Measurements from ENCODE around the gene ILKAP. TPM values are rescaled to one million over a fixed set of nuclear protein-coding genes. Genes with fewer than 3 reads are reported as not detected.
A peak's percentile ranks its signal among the peaks of the same experiment; 100 is the strongest.

Gene ILKAP
- total RNA-seq, 2 experiments from 2014 or later = 46.7 to 50.2 TPM

GRCh38 chr2:238159071-238159539 lies 44.4 kb downstream of the ILKAP start:
- intact Hi-C loops (cut with micrococcal nuclease) = loop anchor here (2.0 kb wide), 1 partner anchor 104 kb away; no protein-coding TSS in a partner anchor
- peaks cover 6% of the 10 kb centered on the region for H3K4me1 Mint-ChIP-seq (ENCODE audit: low read depth)
- CTCF ChIA-PET = interaction anchor here (0.7 to 0.8 kb wide), 2 partner anchors 9 to 99 kb away, joined by 3 to 4 read pairs; no protein-coding TSS in a partner anchor

GRCh38 chr2:238158509-238159070 lies 44.9 kb downstream of the ILKAP start, which contains the start of gene ERFE:
Gene ERFE, plus strand, starts transcription at chr2:238158970. Its CDS starts 38 bp downstream, at chr2:238159008.
- DNase-seq = peak; percentile 67
- ChIA-PET POLR2A (no interaction called here), CTCF (interaction anchor here (0.7 to 0.8 kb wide), 2 partner anchors 9 to 99 kb away, joined by 3 to 4 read pairs; no protein-coding TSS in a partner anchor)
- Mint-ChIP-seq H3K36me3 (no peaks in the 10 kb centered on the region), H3K27ac (no peak within 1 kb of the TSS), H3K4me1 (ENCODE audit: low read depth) (peaks cover 6% of the 10 kb centered on the region), H3K4me3 (peak within 1 kb of the TSS; percentile 56), H3K9me3 (peaks cover 2% of the 10 kb centered on the region), H3K27me3 (peaks cover 14% of the 10 kb centered on the region)
- intact Hi-C loops (cut with micrococcal nuclease) = loop anchor here (2.0 kb wide), 1 partner anchor 104 kb away; no protein-coding TSS in a partner anchor

More at GRCh38 chr2:238159071-238159539, 44.4 kb downstream of the ILKAP start:
- Mint-ChIP-seq H3K36me3 (no peaks in the 10 kb centered on the region), H3K27ac (no peak overlapping the region), H3K4me3 (peak overlapping the region; percentile 56), H3K27me3 (peaks cover 14% of the 10 kb centered on the region), H3K9me3 (peaks cover under 1% of the 10 kb centered on the region)
- DNase-seq = peak; percentile 23
- POLR2A ChIA-PET = interaction anchor here (0.6 kb wide), 1 partner anchor 269 kb away, joined by 3 read pairs; no protein-coding TSS in a partner anchor

- H3K27ac Mint-ChIP-seq = no peak overlapping the region
- DNase-seq = no peak
- peaks cover 6% of the 10 kb centered on the region for H3K4me1 Mint-ChIP-seq (ENCODE audit: low read depth)
- H3K4me3 Mint-ChIP-seq = no peak overlapping the region
- H3K9me3 Mint-ChIP-seq = peaks cover 2% of the 10 kb centered on the region
- POLR2A ChIA-PET = no interaction called here
- no peaks in the 10 kb centered on the region for H3K36me3 Mint-ChIP-seq
- CTCF ChIA-PET = no interaction called here
- intact Hi-C loops (cut with micrococcal nuclease) = loop anchor here (2.0 kb wide), 1 partner anchor 105 kb away; no protein-coding TSS in a partner anchor
- H3K27me3 Mint-ChIP-seq = peaks cover 14% of the 10 kb centered on the region
Measured at GRCh38 chr2:238158018-238158508, 45.4 kb downstream of the ILKAP start.

GRCh38 chr2:238157506-238158017 lies 45.9 kb downstream of the ILKAP start:
- Mint-ChIP-seq H3K4me1 (ENCODE audit: low read depth) (peaks cover 6% of the 10 kb centered on the region), H3K4me3 (no peak overlapping the region), H3K27ac (no peak overlapping the region), H3K9me3 (peaks cover 2% of the 10 kb centered on the region), H3K27me3 (peaks cover 14% of the 10 kb centered on the region), H3K36me3 (no peaks in the 10 kb centered on the region)
- ChIA-PET POLR2A (no interaction called here), CTCF (no interaction called here)
- intact Hi-C loops (cut with micrococcal nuclease) = loop anchor here (2.0 kb wide), 1 partner anchor 105 kb away; no protein-coding TSS in a partner anchor
- DNase-seq = no peak

GRCh38 chr2:238155761-238156694 lies 47.5 kb downstream of the ILKAP start:
- H3K9me3 Mint-ChIP-seq = peaks cover 2% of the 10 kb centered on the region
- H3K27ac Mint-ChIP-seq = no peak overlapping the region
- H3K4me1 Mint-ChIP-seq (ENCODE audit: low read depth) = peaks cover 6% of the 10 kb centered on the region
- peaks cover 12% of the 10 kb centered on the region for H3K27me3 Mint-ChIP-seq
- no peak for DNase-seq
- ChIA-PET CTCF (no interaction called here), POLR2A (no interaction called here)
- intact Hi-C loops (cut with micrococcal nuclease) = no loop called here
- H3K36me3 Mint-ChIP-seq = no peaks in the 10 kb centered on the region
- no peak overlapping the region for H3K4me3 Mint-ChIP-seq

- H3K4me1 Mint-ChIP-seq (ENCODE audit: low read depth) = peaks cover 6% of the 10 kb centered on the region
Measured at GRCh38 chr2:238155051-238155760, 48.3 kb downstream of the ILKAP start.

GRCh38 chr2:238154570-238154969 lies 48.9 kb downstream of the ILKAP start:
- CTCF ChIA-PET = interaction anchor here (1.4 kb wide), 1 partner anchor 109 kb away, joined by 5 read pairs; no protein-coding TSS in a partner anchor
- POLR2A ChIA-PET = no interaction called here
- H3K27ac Mint-ChIP-seq = no peak overlapping the region
- no peak overlapping the region for H3K4me3 Mint-ChIP-seq
- H3K9me3 Mint-ChIP-seq = peaks cover 2% of the 10 kb centered on the region
- peaks cover 4% of the 10 kb centered on the region for H3K4me1 Mint-ChIP-seq (ENCODE audit: low read depth)
- no peak for DNase-seq
- H3K27me3 Mint-ChIP-seq = peaks cover 4% of the 10 kb centered on the region
- H3K36me3 Mint-ChIP-seq = no peaks in the 10 kb centered on the region
- intact Hi-C loops (cut with micrococcal nuclease) = no loop called here

More at GRCh38 chr2:238155051-238155760, 48.3 kb downstream of the ILKAP start:
- CTCF ChIA-PET = no interaction called here
- Mint-ChIP-seq H3K9me3 (peaks cover 2% of the 10 kb centered on the region), H3K4me3 (no peak overlapping the region), H3K27me3 (peaks cover 7% of the 10 kb centered on the region), H3K36me3 (no peaks in the 10 kb centered on the region), H3K27ac (no peak overlapping the region)
- POLR2A ChIA-PET = no interaction called here
- DNase-seq = no peak
- intact Hi-C loops (cut with micrococcal nuclease) = no loop called here

GRCh38 chr2:238152771-238153688 lies 50.5 kb downstream of the ILKAP start:
- no peak overlapping the region for H3K27ac Mint-ChIP-seq
- H3K9me3 Mint-ChIP-seq = peaks cover 2% of the 10 kb centered on the region
- H3K4me1 Mint-ChIP-seq (ENCODE audit: low read depth) = no peaks in the 10 kb centered on the region
- no peaks in the 10 kb centered on the region for H3K27me3 Mint-ChIP-seq
- DNase-seq = no peak
- POLR2A ChIA-PET = no interaction called here
- H3K36me3 Mint-ChIP-seq = no peaks in the 10 kb centered on the region
- intact Hi-C loops (cut with micrococcal nuclease) = no loop called here
- no peak overlapping the region for H3K4me3 Mint-ChIP-seq
- CTCF ChIA-PET = interaction anchor here (0.7 to 1.4 kb wide), 2 partner anchors 110 kb away, joined by 3 to 5 read pairs; no protein-coding TSS in a partner anchor

GRCh38 chr2:238151628-238152235 lies 51.8 kb downstream of the ILKAP start:
- Mint-ChIP-seq H3K9me3 (peaks cover 2% of the 10 kb centered on the region), H3K27me3 (no peaks in the 10 kb centered on the region), H3K27ac (no peak overlapping the region), H3K4me3 (no peak overlapping the region), H3K4me1 (ENCODE audit: low read depth) (no peaks in the 10 kb centered on the region), H3K36me3 (no peaks in the 10 kb centered on the region)
- POLR2A ChIA-PET = no interaction called here
- CTCF ChIA-PET = interaction anchor here (0.9 kb wide), 1 partner anchor 183 kb away, joined by 3 read pairs; no protein-coding TSS in a partner anchor
- intact Hi-C loops (cut with micrococcal nuclease) = no loop called here
- DNase-seq = no peak

GRCh38 chr2:238151205-238151604 lies 52.3 kb downstream of the ILKAP start:
- CTCF ChIA-PET = no interaction called here
- POLR2A ChIA-PET = no interaction called here
- intact Hi-C loops (cut with micrococcal nuclease) = no loop called here
- Mint-ChIP-seq H3K4me1 (ENCODE audit: low read depth) (no peaks in the 10 kb centered on the region), H3K9me3 (peaks cover 2% of the 10 kb centered on the region), H3K27me3 (no peaks in the 10 kb centered on the region), H3K36me3 (no peaks in the 10 kb centered on the region), H3K27ac (no peak overlapping the region), H3K4me3 (no peak overlapping the region)
- DNase-seq = no peak
